GM12878 (cell line): ENCODE data around the gene CBS.

Experiments
- EP300 ChIP-seq, 2 experiments: fragments of 150-350 bp in 1 of 2; IDR thresholded peaks; 2 replicates each; pipeline ENCODE4 v1.6.1; 2011 to 2012; ENCODE audit warnings: low read depth in 2 of 2, low read length in 2 of 2, borderline replicate concordance in 1 of 2, improper control_type of control experiment in 1 of 2, inconsistent platforms in 1 of 2; ENCODE audit not compliant: control insufficient read depth in 1 of 2
- PBX3 ChIP-seq: IDR thresholded peaks from 2 replicates; pipeline ENCODE4 v1.6.1; 2011; ENCODE audit warnings: mild to moderate bottlenecking, low read depth, low read length, moderate library complexity; ENCODE audit not compliant: insufficient replicate concordance
- POLR2A ChIP-seq: IDR thresholded peaks from 2 replicates; pipeline ENCODE4 v1.6.1; 2011; ENCODE audit warnings: low read depth, mild to moderate bottlenecking, low read length
- RCOR1 ChIP-seq: conservative IDR thresholded peaks from 2 replicates; pipeline ENCODE4 v1.6.1; 2012; ENCODE audit warnings: low read depth, low read length, improper control_type of control experiment
- SMC3 ChIP-seq: IDR thresholded peaks from 2 replicates; pipeline ENCODE4 v1.6.1; 2011; ENCODE audit warnings: low read length, improper control_type of control experiment, borderline replicate concordance
- TF ChIP-seq, protein P1 (sequence below), 3 experiments: IDR thresholded peaks in 2 of 3; conservative IDR thresholded peaks in 1 of 3; 2 replicates each; pipeline ENCODE4 v1.5.1; 2011; ENCODE audit warnings: low read depth in 3 of 3, low read length in 3 of 3, mild to moderate bottlenecking in 3 of 3, control low read depth in 2 of 3, moderate library complexity in 2 of 3, inconsistent platforms in 1 of 3, mixed read lengths in 1 of 3; ENCODE audit not compliant: control insufficient read depth in 2 of 3, insufficient read depth in 1 of 3; ENCODE audit errors: extremely low read depth in 1 of 3
- TF ChIP-seq, protein P2 (sequence below): IDR thresholded peaks from 2 replicates; pipeline ENCODE4 v1.6.1; 2011; ENCODE audit warnings: borderline replicate concordance, low read depth, mild to moderate bottlenecking, moderate library complexity, mixed read lengths, low read length; ENCODE audit not compliant: insufficient read depth; ENCODE audit errors: extremely low read length

DNA sequence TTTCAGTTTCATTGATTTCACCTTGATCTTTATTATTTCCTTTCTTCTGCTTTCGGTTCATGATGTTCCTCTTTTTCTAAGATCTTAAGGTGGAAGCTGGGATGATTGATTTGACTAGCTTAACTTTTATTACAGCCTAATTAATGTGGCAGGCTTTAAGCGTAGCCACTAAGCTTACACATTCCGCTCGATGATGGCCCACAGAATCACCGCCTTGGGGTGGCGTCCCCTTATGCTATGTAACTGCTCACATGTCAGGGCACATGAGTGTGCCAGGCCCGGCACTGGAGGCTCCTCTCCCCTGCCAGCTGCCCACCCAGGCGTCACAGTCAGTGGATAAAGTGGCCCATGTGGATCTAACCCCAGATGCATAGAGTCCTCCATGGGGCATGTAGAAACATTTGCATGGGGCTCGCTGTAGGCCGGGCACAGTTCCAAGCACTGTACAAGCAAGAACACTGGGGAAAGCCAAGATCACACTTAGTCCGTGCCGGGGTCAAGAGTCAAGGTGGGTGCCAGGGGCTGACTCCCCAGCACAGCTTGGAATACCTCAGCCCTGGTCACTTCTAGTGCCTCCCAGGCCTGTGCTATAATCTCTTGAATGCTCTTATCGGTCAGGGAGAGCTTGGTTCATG lies 59.6 kb downstream of the CBS start:
- TF ChIP-seq EP300 (IDR thresholded peaks at IDR 0.05; ENCODE audit: borderline replicate concordance in 1 of 2, control insufficient read depth in 1 of 2, low read depth in 2 of 2, low read length in 2 of 2) (no peak), RCOR1 (no peak), SMC3 (no peak), POLR2A (no peak), PBX3 (no peak)
- TF ChIP-seq, protein P1, sequence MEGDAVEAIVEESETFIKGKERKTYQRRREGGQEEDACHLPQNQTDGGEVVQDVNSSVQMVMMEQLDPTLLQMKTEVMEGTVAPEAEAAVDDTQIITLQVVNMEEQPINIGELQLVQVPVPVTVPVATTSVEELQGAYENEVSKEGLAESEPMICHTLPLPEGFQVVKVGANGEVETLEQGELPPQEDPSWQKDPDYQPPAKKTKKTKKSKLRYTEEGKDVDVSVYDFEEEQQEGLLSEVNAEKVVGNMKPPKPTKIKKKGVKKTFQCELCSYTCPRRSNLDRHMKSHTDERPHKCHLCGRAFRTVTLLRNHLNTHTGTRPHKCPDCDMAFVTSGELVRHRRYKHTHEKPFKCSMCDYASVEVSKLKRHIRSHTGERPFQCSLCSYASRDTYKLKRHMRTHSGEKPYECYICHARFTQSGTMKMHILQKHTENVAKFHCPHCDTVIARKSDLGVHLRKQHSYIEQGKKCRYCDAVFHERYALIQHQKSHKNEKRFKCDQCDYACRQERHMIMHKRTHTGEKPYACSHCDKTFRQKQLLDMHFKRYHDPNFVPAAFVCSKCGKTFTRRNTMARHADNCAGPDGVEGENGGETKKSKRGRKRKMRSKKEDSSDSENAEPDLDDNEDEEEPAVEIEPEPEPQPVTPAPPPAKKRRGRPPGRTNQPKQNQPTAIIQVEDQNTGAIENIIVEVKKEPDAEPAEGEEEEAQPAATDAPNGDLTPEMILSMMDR (IDR thresholded peaks at IDR 0.05 in 2 of 3, conservative IDR thresholded peaks at IDR 0.05 in 1 of 3; ENCODE audit: control insufficient read depth in 2 of 3, extremely low read depth in 1 of 3, insufficient read depth in 1 of 3, low read depth in 3 of 3, low read length in 3 of 3) = no peak
- TF ChIP-seq, protein P2, sequence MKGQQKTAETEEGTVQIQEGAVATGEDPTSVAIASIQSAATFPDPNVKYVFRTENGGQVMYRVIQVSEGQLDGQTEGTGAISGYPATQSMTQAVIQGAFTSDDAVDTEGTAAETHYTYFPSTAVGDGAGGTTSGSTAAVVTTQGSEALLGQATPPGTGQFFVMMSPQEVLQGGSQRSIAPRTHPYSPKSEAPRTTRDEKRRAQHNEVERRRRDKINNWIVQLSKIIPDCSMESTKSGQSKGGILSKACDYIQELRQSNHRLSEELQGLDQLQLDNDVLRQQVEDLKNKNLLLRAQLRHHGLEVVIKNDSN = no peak
